OCI-LY7 (cell line): Measurements from ENCODE around the gene ANAPC5. TPM values are rescaled to one million over a fixed set of nuclear protein-coding genes. Genes with fewer than 3 reads are reported as not detected.
"Not testable (repeated sequence)": the region's sequence is repeated elsewhere in the genome, so short reads cannot be mapped to it uniquely, and the experiment has no call there.

Source experiments
- BruUV-seq: library from RNA; stranded (reverse); fragments of 400-500 nt; replicated peaks from 2 replicates; lab custom pipeline; 2021; lab: Mats Ljungman, UMichigan
- CTCF ChIA-PET: fragments of 300-600 bp; sonication (Branson Sonifier 250); formaldehyde crosslinking; loops from one replicate; lab custom pipeline; 2022; ENCODE audit warnings: antibody characterized with exemption; ENCODE audit not compliant: unreplicated experiment; lab: Charles Lee
- POLR2A ChIA-PET: fragments of 300-600 bp; sonication (Branson Sonifier 250); formaldehyde crosslinking; loops from one replicate; lab custom pipeline; 2022; ENCODE audit warnings: antibody characterized with exemption; lab: Charles Lee
- DNase-seq: peaks from one replicate; pipeline ENCODE4 v3.0.0-alpha.2; 2015; ENCODE audit warnings: low spot score
- H2AFZ ChIP-seq: fragments of 200-600 bp; sonication (generic), shearing (Covaris generic); 2 replicates; pipeline ENCODE4 v1.6.1; 2014; ENCODE audit warnings: mild to moderate bottlenecking, antibody characterized with exemption, low read length, moderate library complexity
- H3K27ac ChIP-seq: fragments of 200-600 bp; sonication (generic); 2 replicates; pipeline ENCODE4 v1.5.1; 2014; ENCODE audit warnings: mixed run types, low read depth, mild to moderate bottlenecking, moderate library complexity, low read length, inconsistent platforms; ENCODE audit not compliant: poor library complexity, severe bottlenecking
- H3K36me3 ChIP-seq: fragments of 200-600 bp; sonication (generic); 2 replicates; pipeline ENCODE4 v1.6.1; 2014; ENCODE audit warnings: mild to moderate bottlenecking, antibody characterized with exemption, low read length, moderate library complexity, mixed read lengths; ENCODE audit not compliant: insufficient read depth
- H3K4me1 ChIP-seq: fragments of 200-600 bp; sonication (generic); 2 replicates; pipeline ENCODE4 v1.5.1; 2014; ENCODE audit warnings: mild to moderate bottlenecking, low read length; ENCODE audit not compliant: insufficient read depth, poor library complexity, severe bottlenecking
- H3K4me2 ChIP-seq: fragments of 200-600 bp; sonication (generic); 2 replicates; pipeline ENCODE4 v1.6.1; 2014; ENCODE audit warnings: mild to moderate bottlenecking, low read length
- H3K4me3 ChIP-seq: fragments of 200-600 bp; sonication (generic); 2 replicates; pipeline ENCODE4 v1.5.1; 2014; ENCODE audit warnings: mild to moderate bottlenecking, low read depth, low read length; ENCODE audit not compliant: poor library complexity, severe bottlenecking
- H3K79me2 ChIP-seq: fragments of 200-600 bp; sonication (generic); 2 replicates; pipeline ENCODE4 v1.6.1; 2016; ENCODE audit warnings: low read depth, mild to moderate bottlenecking, low read length, moderate library complexity, mixed read lengths; ENCODE audit not compliant: insufficient read depth
- H3K9me2 ChIP-seq: fragments of 200-600 bp; sonication (generic); 2 replicates; pipeline ENCODE4 v1.6.1; 2016; ENCODE audit warnings: mild to moderate bottlenecking, low read length, mixed read lengths; ENCODE audit not compliant: insufficient read depth
- H3K9me3 ChIP-seq: fragments of 200-600 bp; sonication (generic); 2 replicates; pipeline ENCODE4 v1.6.1; 2014; ENCODE audit warnings: mild to moderate bottlenecking, mixed run types, low read length, mixed read lengths
- H4K20me1 ChIP-seq: fragments of 200-600 bp; sonication (generic); 2 replicates; pipeline ENCODE4 v1.6.1; 2014; ENCODE audit warnings: mild to moderate bottlenecking, antibody characterized with exemption, low read length, moderate library complexity, mixed read lengths; ENCODE audit not compliant: insufficient read depth
- EZH2phosphoT487 ChIP-seq: fragments of 200-600 bp; sonication (generic); IDR thresholded peaks from 2 replicates; pipeline ENCODE4 v1.6.1; 2018; ENCODE audit warnings: low read depth, borderline replicate concordance, mild to moderate bottlenecking, mixed run types, antibody characterized with exemption, low read length, moderate library complexity, mixed read lengths
- intact Hi-C: fragments of 100-400 bp; cut with micrococcal nuclease; formaldehyde crosslinking; loops from one replicate; pipeline ENCODE4 v1.10.0; 2022; ENCODE audit not compliant: unreplicated experiment
- total RNA-seq, 2 experiments: library from RNA; depleted of rRNA in 1 of 2; stranded (reverse); fragments of >200 nt in 1 of 2; shearing (Covaris generic) in 1 of 2; gene quantifications; 2 replicates each; pipeline ENCODE4 v1.2.3, GENCODE V29; 2014 to 2022
- TF ChIP-seq, protein P1 (sequence below): fragments of 200-600 bp; sonication (generic); conservative IDR thresholded peaks from 2 replicates; pipeline ENCODE4 v1.5.1; 2014; ENCODE audit warnings: mild to moderate bottlenecking, antibody characterized with exemption, low read length, moderate library complexity, mixed read lengths

The ANAPC5 gene
- total RNA-seq, 2 experiments from 2014 or later: 186 to 217 TPM

DNA sequence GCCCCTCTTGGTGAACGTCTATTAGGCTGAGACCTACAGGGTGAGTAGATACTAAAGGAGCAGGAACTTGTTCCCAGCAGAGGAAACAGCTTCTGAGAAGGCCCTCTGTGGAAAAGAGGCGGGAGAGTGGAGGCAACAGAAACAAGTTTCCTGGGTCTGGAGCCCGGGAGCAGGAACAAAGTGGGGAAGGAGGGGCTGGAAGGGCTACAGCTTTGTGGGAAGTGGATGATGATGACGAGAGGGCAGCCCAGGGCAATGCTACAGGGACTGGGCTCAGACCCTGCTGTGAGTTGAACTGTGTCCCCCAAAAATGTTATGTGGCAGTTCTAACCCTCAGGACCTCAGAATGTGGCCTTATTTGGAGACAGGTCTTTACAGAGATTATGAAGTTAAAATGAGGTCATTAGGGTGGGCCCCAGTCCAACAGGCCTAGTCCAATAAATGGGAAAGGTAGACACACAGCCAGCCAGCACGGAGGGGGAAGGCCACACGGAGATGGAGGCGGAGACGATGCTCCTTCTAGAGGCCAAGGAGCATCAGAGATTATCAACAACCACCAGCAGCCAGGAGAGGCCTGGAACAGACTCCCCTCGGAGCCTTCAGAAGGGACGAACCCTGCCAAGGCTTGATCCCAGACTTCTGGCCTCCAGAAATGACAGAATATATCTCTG is 70.0 kb downstream of the ANAPC5 start:
- intact Hi-C loops: no loop called here
- H3K36me3 ChIP-seq: no peaks in the 10 kb centered on the region
- no peak overlapping the region for H3K4me3 ChIP-seq
- no peak for TF ChIP-seq EZH2phosphoT487
- TF ChIP-seq, protein P1, sequence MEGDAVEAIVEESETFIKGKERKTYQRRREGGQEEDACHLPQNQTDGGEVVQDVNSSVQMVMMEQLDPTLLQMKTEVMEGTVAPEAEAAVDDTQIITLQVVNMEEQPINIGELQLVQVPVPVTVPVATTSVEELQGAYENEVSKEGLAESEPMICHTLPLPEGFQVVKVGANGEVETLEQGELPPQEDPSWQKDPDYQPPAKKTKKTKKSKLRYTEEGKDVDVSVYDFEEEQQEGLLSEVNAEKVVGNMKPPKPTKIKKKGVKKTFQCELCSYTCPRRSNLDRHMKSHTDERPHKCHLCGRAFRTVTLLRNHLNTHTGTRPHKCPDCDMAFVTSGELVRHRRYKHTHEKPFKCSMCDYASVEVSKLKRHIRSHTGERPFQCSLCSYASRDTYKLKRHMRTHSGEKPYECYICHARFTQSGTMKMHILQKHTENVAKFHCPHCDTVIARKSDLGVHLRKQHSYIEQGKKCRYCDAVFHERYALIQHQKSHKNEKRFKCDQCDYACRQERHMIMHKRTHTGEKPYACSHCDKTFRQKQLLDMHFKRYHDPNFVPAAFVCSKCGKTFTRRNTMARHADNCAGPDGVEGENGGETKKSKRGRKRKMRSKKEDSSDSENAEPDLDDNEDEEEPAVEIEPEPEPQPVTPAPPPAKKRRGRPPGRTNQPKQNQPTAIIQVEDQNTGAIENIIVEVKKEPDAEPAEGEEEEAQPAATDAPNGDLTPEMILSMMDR: no peak
- BruUV-seq: no TSS peak
- DNase-seq: no peak
- no peaks in the 10 kb centered on the region for H3K9me2 ChIP-seq
- no peaks in the 10 kb centered on the region for H3K79me2 ChIP-seq
- H3K4me2 ChIP-seq: no peak overlapping the region
- H3K9me3 ChIP-seq: no peaks in the 10 kb centered on the region
- H3K4me1 ChIP-seq: no peaks in the 10 kb centered on the region
- ChIA-PET POLR2A (no interaction called here), CTCF (no interaction called here)
- no peak overlapping the region for H3K27ac ChIP-seq
- no peak overlapping the region for H2AFZ ChIP-seq
- 0 out of 2 replicates have a peak, but pooled peaks cover 3% of the 10 kb centered on the region for H4K20me1 ChIP-seq

DNA sequence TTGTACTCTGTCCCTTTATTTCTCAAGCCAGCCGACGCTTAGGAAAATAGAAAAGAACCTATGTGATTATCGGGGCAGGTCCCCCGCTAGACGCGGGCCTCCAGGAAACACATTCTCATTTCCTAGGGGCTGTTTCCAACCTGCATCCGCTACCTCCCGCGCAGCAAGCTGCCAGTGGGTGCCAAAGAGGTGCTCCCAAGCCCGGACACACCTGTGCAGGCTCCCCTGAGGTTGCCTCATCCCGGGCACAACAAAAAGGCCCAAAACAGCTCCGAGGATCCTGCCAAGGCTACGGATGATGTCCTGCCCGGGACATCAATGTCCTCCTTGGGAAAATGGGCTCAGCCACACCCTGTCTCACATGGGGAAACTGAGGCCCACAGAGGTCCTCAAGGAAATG is 71.1 kb downstream of the ANAPC5 start:
- intact Hi-C loops, H2AFZ ChIP-seq, H3K79me2 ChIP-seq, H3K27ac ChIP-seq, H3K4me1 ChIP-seq, BruUV-seq, POLR2A ChIA-PET, H4K20me1 ChIP-seq, H3K4me2 ChIP-seq, H3K36me3 ChIP-seq, DNase-seq, H3K9me3 ChIP-seq, CTCF ChIA-PET, H3K4me3 ChIP-seq, H3K9me2 ChIP-seq: not testable (repeated sequence)

DNA sequence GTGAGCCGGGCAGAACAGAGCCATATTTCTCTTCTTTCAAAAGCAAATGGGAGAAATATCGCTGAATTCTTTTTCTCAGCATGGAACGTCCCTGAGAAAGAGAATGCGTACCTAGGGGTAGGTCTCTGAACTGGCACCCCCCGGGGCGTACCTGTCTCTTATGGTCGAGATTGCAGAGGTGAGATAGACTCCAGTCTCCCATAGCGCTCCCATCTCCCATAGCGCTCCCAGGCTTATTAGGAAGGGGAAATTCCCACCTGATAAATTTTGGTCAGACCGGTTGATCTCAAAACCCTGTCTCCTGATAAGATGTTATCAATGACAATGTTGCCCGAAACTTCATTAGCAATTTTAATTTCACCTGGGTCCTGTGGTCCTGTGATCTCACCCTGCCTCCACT is 71.7 kb downstream of the ANAPC5 start:
- CTCF ChIA-PET, H3K4me1 ChIP-seq, H3K79me2 ChIP-seq, H3K9me2 ChIP-seq, intact Hi-C loops, POLR2A ChIA-PET, H4K20me1 ChIP-seq, H3K9me3 ChIP-seq, H3K27ac ChIP-seq, BruUV-seq, H2AFZ ChIP-seq, H3K4me2 ChIP-seq, H3K4me3 ChIP-seq, DNase-seq, H3K36me3 ChIP-seq: not testable (repeated sequence)

GRCh38 chr12:121279507-121279915 is 72.7 kb downstream of the ANAPC5 start:
- no peak overlapping the region for H3K4me3 ChIP-seq
- no TSS peak for BruUV-seq
- no peak overlapping the region for H3K27ac ChIP-seq
- no peak overlapping the region for H2AFZ ChIP-seq
- no peak for DNase-seq
- H3K9me2 ChIP-seq: no peaks in the 10 kb centered on the region
- TF ChIP-seq, protein P1: no peak
- no peak for TF ChIP-seq EZH2phosphoT487
- intact Hi-C loops: no loop called here
- H3K4me1 ChIP-seq: no peaks in the 10 kb centered on the region
- no peaks in the 10 kb centered on the region for H3K79me2 ChIP-seq
- ChIA-PET POLR2A (no interaction called here), CTCF (no interaction called here)
- no peak overlapping the region for H3K4me2 ChIP-seq
- H4K20me1 ChIP-seq: 0 out of 2 replicates have a peak, but pooled peaks cover 3% of the 10 kb centered on the region
- 0 out of 2 replicates have a peak, but pooled peaks cover 6% of the 10 kb centered on the region for H3K36me3 ChIP-seq
- no peaks in the 10 kb centered on the region for H3K9me3 ChIP-seq
